HG03196 (cell line): Measurements from ENCODE around the gene NKRF.
A peak's percentile ranks its signal among the peaks of the same experiment; 100 is the strongest.
"Not testable (repeated sequence)": the region's sequence is repeated elsewhere in the genome, so short reads cannot be mapped to it uniquely, and the experiment has no call there.

Source experiments
- ATAC-seq: cut with Tn5 transposase; IDR thresholded peaks from one replicate; pipeline ENCODE4 v1.9.1; 2021; ENCODE audit not compliant: unreplicated experiment

The NKRF gene

DNA sequence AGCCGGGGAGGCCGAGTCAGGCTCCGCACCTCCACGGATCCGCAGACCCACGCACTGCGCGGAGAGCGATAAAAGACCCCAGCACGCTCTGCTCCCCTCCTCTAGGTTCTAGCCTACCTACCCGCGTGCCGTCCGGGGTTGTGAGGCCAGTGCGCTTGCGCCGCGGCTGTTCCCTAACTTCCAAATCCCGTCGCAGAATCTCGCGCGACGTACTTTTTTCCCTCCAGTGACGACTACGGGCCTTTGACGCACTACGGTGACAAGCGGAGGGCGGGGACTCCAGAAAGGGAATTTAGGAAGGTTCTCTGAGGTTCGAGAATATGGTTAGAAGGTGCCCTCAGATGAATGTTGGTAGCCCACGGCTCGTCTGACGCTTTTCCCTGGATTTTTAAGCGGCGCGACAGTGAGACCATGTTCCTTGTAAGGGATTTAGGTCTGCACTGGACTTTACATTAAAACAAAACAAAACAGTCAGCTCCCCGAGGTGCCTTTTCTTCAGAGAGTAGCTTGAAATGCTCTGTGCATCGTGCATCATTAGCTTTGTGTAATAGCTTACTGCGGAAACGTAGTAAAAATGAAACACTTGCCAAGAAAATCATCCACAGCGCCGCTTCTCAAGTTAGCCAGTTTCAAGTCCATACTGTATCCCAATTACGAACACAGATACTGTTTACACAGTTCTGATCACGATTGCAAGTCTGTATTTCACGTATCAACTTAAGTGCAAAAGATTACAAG, at the start of gene NKRF:
TSS of gene NKRF (minus strand) at position 145 of the 738 bp plus-strand sequence.
- ATAC-seq: peak; percentile 80

DNA sequence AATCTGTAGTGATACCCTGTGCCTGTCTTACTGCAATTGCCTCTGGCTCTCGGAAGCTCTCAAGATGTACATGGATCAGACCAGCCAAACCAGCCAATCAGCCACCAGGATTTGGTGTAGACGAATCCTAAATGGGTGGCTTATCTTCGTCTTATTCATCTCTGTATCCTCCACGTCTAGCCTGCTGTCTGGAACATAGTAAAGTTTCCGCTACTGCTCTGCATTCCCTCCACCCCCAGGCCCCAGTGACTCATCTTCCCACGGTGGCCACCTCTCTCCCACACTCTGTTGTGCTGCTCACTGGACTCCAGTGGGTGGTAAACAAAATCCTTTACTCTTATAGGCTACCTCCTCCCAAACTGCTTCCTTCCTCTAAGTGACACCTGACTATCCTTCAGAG, 48.9 kb upstream of the NKRF start:
- no peak for ATAC-seq

- no peak for ATAC-seq
Observed at GRCh38 chrX:119654112-119654531, 47.9 kb upstream of the NKRF start.

DNA sequence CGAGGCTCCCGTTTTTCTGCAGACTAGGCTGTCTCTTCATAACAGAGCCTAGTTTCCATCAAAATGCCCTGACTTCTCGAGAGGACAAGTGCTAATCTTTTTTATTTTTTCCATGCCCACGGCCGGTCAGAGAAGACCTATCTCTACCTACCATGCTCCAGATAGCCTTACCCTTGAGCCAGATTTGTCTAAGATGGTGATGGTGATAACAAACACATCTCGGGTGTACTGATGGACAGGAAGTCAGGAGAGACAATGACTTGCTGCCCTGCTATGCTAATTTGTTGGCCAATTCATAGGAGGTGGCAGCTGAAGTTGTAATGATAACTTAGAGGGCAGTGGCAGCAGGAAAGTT, 42.2 kb upstream of the NKRF start:
- ATAC-seq: no peak

DNA sequence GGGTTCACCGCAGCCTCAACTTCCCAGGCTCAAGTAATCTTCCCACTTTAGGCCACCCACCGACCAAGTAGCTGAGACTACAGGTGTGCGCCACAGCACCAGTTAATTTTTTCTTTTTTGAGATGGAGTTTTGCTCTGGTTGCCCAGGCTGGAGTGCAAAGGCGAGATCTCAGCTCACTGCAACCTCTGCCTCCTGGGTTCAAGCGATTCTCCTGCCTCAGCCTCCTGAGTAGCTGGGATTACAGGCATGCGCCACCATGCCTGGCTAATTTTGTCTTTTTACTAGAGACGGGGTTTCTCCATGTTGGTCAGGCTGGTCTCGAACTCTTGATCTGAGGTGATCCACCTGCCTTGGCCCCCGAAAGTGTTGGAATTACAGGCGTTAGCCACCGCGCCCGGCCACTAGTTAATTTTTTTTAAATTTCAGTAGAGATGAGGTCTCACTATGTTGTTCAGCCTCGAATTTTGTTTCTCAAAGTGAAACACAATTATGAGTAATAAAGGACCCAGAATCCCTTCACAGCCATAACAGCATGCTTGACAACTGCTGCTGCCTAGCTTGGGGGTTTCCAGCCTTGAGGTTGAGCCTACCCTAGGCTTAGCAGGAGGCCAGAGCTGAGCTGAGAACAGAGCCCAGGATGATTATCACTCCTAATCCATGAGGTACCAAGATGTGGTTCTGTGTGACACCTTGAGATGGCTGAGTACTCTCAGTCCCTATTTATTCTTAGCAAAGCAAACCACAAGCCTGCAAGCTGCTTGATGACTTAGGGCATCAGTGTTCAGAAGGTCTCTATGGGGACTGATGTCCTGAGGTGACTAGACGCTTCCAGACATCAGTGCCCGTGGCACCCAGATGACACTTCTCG, 41.6 kb upstream of the NKRF start:
- peak; percentile 95 for ATAC-seq

DNA sequence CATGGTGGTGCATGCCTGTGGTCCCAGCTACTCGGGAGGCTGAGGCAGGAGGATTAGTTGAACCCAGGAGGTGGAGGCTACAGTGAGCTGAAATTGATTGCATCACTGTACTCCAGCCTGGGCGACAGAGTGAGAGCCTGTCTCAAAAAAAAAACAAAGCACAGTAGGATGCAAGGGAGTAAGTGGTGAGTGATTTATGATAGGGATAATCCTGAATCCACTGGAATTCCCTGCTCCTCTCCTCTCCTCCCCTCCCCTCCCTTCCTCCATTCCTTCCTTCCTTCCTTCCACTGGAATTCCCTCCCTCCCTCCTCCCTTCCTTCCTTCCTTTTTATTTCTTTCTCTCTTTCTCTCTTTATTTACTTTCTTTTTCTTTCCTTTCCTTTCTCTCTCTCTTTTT, 40.9 kb upstream of the NKRF start:
- ATAC-seq: no peak

- no peak for ATAC-seq
Observed at GRCh38 chrX:119646515-119646914, 40.3 kb upstream of the NKRF start.

DNA sequence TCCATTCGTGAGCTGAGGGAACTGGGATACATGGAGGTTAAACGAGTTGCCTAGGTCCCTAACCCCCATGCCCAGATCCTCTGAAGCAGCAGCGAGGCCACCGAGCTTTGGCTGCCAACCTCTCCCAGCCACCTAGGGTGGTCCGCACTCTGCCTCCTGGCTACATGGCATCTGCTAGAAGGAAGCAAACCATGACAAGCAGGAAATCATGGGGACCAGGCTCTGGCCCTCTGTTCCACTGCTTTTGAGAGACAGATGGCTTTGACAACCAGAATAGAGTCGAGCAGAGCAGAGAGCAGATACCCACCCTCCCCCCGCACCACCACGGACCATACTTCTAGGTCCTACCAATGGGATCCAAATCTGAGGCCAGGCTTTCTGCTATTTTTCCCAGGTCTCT, 37.5 kb upstream of the NKRF start:
- ATAC-seq: no peak

GRCh38 chrX:119640731-119641170, 34.5 kb upstream of the NKRF start:
- no peak for ATAC-seq

GRCh38 chrX:119638725-119639471, 32.7 kb upstream of the NKRF start:
- peak; percentile 58 for ATAC-seq

DNA sequence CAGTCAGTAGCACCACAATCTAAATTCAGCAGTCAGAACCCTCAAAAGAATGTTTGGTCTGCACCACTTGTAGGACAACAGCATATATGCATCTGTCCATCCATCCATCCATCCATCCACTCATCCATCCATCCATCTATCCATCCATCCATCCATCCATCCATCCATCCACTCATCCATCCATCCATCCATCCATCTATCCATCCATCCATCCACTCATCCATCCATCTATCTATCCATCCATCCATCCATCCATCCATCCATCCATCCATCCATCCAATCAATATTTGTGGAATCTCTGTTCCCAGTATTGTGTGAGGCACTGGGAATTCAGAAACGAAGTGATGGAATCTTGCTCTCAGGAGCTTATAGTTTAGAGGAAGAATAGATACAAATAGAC, 31.2 kb upstream of the NKRF start:
- not testable (repeated sequence) for ATAC-seq

GRCh38 chrX:119636419-119636818, 30.2 kb upstream of the NKRF start:
- ATAC-seq: no peak

GRCh38 chrX:119635799-119636198, 29.6 kb upstream of the NKRF start:
- ATAC-seq: no peak

- no peak for ATAC-seq
Observed at GRCh38 chrX:119635179-119635578, 29.0 kb upstream of the NKRF start.

- ATAC-seq: no peak
Observed at GRCh38 chrX:119625843-119626242, 19.6 kb upstream of the NKRF start.

- no peak for ATAC-seq
Observed at GRCh38 chrX:119624951-119625668, 18.9 kb upstream of the NKRF start.

DNA sequence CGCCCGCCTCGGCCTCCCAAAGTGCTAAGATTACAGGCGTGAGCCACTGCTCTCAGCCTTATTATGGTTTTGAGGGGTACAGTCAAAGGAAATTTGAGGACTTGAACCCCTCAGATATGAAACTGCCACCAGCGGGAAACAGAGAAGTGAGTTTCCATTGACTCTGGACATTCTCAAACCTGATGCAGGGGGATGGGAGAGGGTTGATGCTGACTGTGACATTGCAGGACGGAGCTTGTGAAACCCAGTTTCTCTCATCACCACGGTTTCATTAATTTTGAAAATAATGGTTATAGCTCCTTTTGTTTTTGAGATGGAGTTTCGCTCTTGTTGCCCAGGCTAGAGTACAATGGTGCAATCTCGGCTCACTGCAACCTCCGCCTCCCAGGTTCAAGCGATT, 18.2 kb upstream of the NKRF start:
- no peak for ATAC-seq

GRCh38 chrX:119622356-119623232, 16.4 kb upstream of the NKRF start:
- ATAC-seq: no peak

DNA sequence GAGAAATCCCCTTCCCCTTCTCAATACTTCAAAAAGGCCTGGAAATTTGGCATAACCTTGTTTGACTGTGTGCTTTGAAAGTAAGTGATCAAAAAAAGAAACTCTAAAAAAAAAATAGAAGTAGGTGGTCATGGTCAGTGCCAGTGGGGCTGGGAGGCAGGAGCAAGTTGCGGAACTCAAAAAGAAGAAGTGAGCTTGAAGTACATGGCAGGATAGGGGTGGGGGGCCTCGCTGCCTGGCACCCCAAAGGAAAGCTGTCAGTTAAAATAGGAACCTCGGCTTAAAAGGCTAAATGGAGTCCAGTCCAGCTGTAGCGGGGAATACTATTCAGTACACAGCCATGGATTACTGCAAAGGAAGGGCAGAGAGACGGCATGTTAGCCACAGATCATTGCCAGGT, 12.2 kb upstream of the NKRF start:
- no peak for ATAC-seq
